ENCODE results near the gene GLRX5.
"Not testable (repeated sequence)": the region's sequence is repeated elsewhere in the genome, so short reads cannot be mapped to it uniquely, and the experiment has no call there.

The GLRX5 gene

GRCh38 chr14:95559203-95559602 lies 24.4 kb downstream of the GLRX5 start:
- DNase-seq (ENCODE audit: low read depth) = no peak

GRCh38 chr14:95561001-95561412 lies 26.2 kb downstream of the GLRX5 start:
- peak; percentile 78 for DNase-seq (ENCODE audit: low read depth)

- peak; percentile 59 for DNase-seq (ENCODE audit: low read depth)
These were observed 28.2 kb downstream of the GLRX5 start for GRCh38 chr14:95562892-95563685.

GRCh38 chr14:95564060-95564459 lies 29.2 kb downstream of the GLRX5 start:
- DNase-seq (ENCODE audit: low read depth) = no peak

- DNase-seq (ENCODE audit: low read depth) = no peak
These were observed 34.6 kb downstream of the GLRX5 start for GRCh38 chr14:95569440-95569839.

GRCh38 chr14:95573313-95573712 lies 38.5 kb downstream of the GLRX5 start:
- DNase-seq (ENCODE audit: low read depth) = no peak

GRCh38 chr14:95575840-95576473 lies 41.1 kb downstream of the GLRX5 start:
- DNase-seq (ENCODE audit: low read depth) = no peak

DNA sequence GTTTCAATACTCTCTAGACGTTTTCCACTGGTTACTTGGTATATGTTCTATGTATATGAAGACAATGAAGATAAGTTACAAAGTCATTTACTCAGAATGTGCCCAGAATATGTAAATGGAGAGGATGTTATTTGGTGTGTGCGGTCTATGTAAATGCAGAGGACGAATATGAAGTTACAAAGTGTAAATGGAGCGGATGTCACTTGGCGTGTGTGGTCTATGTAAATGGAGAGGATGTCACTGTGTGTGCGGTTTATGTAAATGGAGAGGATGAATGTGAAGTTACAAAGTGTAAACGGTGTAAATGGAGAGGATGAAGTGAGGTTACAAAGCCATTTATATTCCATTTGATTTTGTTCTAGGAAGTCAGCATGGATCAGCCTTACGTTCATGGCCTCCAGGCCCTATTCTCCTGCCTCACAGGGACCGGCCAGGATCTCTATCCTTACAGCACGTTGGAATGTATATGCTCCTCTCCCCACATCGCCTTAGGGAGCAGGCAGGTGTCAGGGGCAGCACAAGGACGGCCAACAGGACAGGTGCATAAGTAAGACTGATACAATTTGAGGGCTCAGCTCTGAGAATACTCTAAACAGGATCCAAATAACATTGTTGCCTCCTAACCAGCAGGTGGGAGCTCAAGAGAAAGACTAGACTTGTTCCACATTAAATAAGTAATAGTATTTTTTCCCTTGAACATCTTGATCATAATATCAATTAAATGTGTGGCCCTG lies 42.4 kb downstream of the GLRX5 start:
- DNase-seq (ENCODE audit: low read depth) = no peak

DNA sequence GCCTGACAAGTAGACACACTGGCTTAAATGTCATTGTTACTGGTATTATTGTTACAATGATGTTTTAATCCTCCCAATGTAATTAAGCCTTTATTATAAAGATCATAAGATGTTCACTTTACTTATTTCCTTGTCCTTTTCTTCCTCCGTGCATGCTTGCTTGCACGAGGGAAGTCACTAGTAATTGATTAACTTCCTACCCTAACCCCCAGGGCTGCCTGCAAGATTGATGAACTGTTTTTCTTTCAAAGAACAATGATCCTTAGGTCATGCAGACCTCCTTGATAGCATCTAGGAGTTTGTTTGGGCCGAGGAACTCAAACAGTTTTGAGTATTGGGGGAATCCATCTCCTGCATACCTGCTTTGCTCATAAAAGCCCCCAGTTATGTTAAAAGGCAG lies 43.0 kb downstream of the GLRX5 start:
- no peak for DNase-seq (ENCODE audit: low read depth)

- DNase-seq (ENCODE audit: low read depth) = not testable (repeated sequence)
These were observed 49.2 kb downstream of the GLRX5 start for GRCh38 chr14:95583836-95584617.

- DNase-seq (ENCODE audit: low read depth) = no peak
These were observed 51.2 kb downstream of the GLRX5 start for GRCh38 chr14:95585953-95586620.

- not testable (repeated sequence) for DNase-seq (ENCODE audit: low read depth)
These were observed 56.3 kb downstream of the GLRX5 start for GRCh38 chr14:95591182-95591581.

Data from amniotic epithelial cell (primary cell).